Measurements from ENCODE around the gene WHRN.

The WHRN gene

GRCh38 chr9:114522847-114523246, 17.6 kb upstream of the WHRN start:
- Histone ChIP-seq H3K27ac (no peak overlapping the region), H3K36me3 (ENCODE audit: control insufficient read depth, insufficient read depth, low read length) (no peaks in the 10 kb centered on the region), H3K4me1 (no peaks in the 10 kb centered on the region), H3K4me2 (ENCODE audit: low read length) (no peak overlapping the region), H3K4me3 (ENCODE audit: low read depth, low read length) (no peak overlapping the region), H3K9me3 (ENCODE audit: control insufficient read depth, low read length) (no peaks in the 10 kb centered on the region), H2AFZ (no peak overlapping the region), H3K27me3 (ENCODE audit: control insufficient read depth, insufficient read depth, low read length) (no peaks in the 10 kb centered on the region), H3K9ac (no peak overlapping the region), H3K79me2 (no peaks in the 10 kb centered on the region)
- TF ChIP-seq, protein P1, sequence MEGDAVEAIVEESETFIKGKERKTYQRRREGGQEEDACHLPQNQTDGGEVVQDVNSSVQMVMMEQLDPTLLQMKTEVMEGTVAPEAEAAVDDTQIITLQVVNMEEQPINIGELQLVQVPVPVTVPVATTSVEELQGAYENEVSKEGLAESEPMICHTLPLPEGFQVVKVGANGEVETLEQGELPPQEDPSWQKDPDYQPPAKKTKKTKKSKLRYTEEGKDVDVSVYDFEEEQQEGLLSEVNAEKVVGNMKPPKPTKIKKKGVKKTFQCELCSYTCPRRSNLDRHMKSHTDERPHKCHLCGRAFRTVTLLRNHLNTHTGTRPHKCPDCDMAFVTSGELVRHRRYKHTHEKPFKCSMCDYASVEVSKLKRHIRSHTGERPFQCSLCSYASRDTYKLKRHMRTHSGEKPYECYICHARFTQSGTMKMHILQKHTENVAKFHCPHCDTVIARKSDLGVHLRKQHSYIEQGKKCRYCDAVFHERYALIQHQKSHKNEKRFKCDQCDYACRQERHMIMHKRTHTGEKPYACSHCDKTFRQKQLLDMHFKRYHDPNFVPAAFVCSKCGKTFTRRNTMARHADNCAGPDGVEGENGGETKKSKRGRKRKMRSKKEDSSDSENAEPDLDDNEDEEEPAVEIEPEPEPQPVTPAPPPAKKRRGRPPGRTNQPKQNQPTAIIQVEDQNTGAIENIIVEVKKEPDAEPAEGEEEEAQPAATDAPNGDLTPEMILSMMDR (IDR thresholded peaks at IDR 0.05) = no peak

- Histone ChIP-seq H3K4me2 (ENCODE audit: low read length) (no peak overlapping the region), H3K79me2 (no peaks in the 10 kb centered on the region), H3K4me1 (no peaks in the 10 kb centered on the region), H2AFZ (no peak overlapping the region), H3K9ac (no peak overlapping the region), H3K27ac (no peak overlapping the region), H3K36me3 (ENCODE audit: control insufficient read depth, insufficient read depth, low read length) (no peaks in the 10 kb centered on the region), H3K9me3 (ENCODE audit: control insufficient read depth, low read length) (no peaks in the 10 kb centered on the region), H3K27me3 (ENCODE audit: control insufficient read depth, insufficient read depth, low read length) (no peaks in the 10 kb centered on the region), H3K4me3 (ENCODE audit: low read depth, low read length) (no peak overlapping the region)
- TF ChIP-seq, protein P1 (IDR thresholded peaks at IDR 0.05) = no peak
Measured at GRCh38 chr9:114522286-114522685, 17.0 kb upstream of the WHRN start.

GRCh38 chr9:114521846-114522245, 16.6 kb upstream of the WHRN start:
- Histone ChIP-seq H3K27ac (no peak overlapping the region), H3K9ac (no peak overlapping the region), H3K9me3 (ENCODE audit: control insufficient read depth, low read length) (no peaks in the 10 kb centered on the region), H3K4me3 (ENCODE audit: low read depth, low read length) (no peak overlapping the region), H2AFZ (no peak overlapping the region), H3K36me3 (ENCODE audit: control insufficient read depth, insufficient read depth, low read length) (no peaks in the 10 kb centered on the region), H3K4me2 (ENCODE audit: low read length) (no peak overlapping the region), H3K27me3 (ENCODE audit: control insufficient read depth, insufficient read depth, low read length) (no peaks in the 10 kb centered on the region), H3K4me1 (no peaks in the 10 kb centered on the region), H3K79me2 (no peaks in the 10 kb centered on the region)
- TF ChIP-seq, protein P1 (IDR thresholded peaks at IDR 0.05) = no peak

DNA sequence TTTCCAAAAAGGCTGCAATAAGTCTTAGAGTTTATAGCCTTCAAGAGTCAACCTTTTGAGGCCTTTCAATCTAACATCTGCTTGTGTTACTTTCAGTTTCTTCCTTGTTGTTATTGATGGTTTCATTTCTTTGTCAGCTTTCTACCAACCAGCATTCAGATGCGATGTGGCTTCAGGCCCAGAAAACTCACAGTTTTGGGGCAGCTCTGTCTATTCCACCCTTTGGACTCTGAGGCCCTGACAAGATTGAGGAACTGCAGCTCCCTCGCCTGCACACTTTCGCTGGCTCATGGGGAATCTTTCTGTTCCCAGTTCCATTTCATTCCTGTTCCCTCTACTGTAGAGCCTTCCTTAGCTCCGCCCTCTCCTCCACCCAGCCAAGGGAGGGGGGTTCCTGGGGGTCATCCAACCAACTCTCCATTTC, 13.3 kb upstream of the WHRN start:
- Histone ChIP-seq H3K9me3 (ENCODE audit: control insufficient read depth, low read length) (no peaks in the 10 kb centered on the region), H3K27me3 (ENCODE audit: control insufficient read depth, insufficient read depth, low read length) (no peaks in the 10 kb centered on the region), H3K79me2 (no peaks in the 10 kb centered on the region), H3K36me3 (ENCODE audit: control insufficient read depth, insufficient read depth, low read length) (no peaks in the 10 kb centered on the region), H2AFZ (no peak overlapping the region), H3K4me2 (ENCODE audit: low read length) (no peak overlapping the region), H3K27ac (no peak overlapping the region), H3K4me1 (no peaks in the 10 kb centered on the region), H3K9ac (no peak overlapping the region), H3K4me3 (ENCODE audit: low read depth, low read length) (no peak overlapping the region)
- TF ChIP-seq, protein P1 (IDR thresholded peaks at IDR 0.05) = no peak

DNA sequence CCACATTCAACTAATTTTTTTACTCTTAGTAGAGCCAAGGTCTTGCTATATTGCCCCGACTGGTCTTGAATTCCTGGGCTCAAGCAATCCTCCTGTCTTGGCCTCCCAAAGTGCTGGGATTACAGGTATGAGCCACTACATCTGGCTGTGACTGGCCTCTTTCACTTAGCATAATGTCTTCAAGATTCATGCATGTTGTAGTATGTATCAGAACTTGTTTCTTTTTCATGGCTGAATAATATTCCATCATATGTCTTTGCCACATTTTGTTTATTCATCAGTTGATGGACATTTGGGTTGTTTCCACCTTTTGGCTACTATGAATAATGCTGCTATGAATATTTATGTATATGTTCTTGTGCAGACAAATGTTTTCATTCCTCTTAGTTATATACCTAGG, 12.8 kb upstream of the WHRN start:
- Histone ChIP-seq H3K9me3 (ENCODE audit: control insufficient read depth, low read length) (no peaks in the 10 kb centered on the region), H2AFZ (no peak overlapping the region), H3K27ac (no peak overlapping the region), H3K79me2 (no peaks in the 10 kb centered on the region), H3K4me2 (ENCODE audit: low read length) (no peak overlapping the region), H3K9ac (no peak overlapping the region), H3K36me3 (ENCODE audit: control insufficient read depth, insufficient read depth, low read length) (no peaks in the 10 kb centered on the region), H3K4me3 (ENCODE audit: low read depth, low read length) (no peak overlapping the region), H3K27me3 (ENCODE audit: control insufficient read depth, insufficient read depth, low read length) (no peaks in the 10 kb centered on the region), H3K4me1 (no peaks in the 10 kb centered on the region)
- TF ChIP-seq, protein P1 (IDR thresholded peaks at IDR 0.05) = no peak

All from parathyroid adenoma (tissue), 2 donors.